Measurements from ENCODE around the gene ZNF396. TPM values are rescaled to one million over a fixed set of nuclear protein-coding genes. Genes with fewer than 3 reads are reported as not detected.

ZNF396 gene
- total RNA-seq, 1 experiment from 2014 or later = 1.0 TPM

DNA sequence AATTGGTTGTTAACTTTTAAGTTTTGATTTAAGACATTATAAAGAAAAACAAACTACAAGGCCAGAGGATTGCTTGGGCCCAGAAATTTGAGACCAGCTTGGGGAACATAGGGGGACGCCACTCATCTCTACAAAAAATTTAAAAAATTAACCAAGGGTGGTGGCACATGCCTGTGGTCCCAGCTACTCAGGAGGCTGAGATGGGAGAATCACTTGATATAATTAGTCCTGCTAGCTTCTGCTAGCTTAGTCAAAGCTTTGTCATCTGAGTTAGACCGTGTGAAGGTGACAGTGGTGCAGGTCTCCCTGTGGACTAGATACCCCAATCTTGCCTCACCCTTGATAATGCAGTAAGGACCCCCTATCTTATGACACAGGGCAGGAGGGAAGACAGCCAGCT is 6.0 kb upstream of the ZNF396 start (continued):
- TF ChIP-seq, protein P1, sequence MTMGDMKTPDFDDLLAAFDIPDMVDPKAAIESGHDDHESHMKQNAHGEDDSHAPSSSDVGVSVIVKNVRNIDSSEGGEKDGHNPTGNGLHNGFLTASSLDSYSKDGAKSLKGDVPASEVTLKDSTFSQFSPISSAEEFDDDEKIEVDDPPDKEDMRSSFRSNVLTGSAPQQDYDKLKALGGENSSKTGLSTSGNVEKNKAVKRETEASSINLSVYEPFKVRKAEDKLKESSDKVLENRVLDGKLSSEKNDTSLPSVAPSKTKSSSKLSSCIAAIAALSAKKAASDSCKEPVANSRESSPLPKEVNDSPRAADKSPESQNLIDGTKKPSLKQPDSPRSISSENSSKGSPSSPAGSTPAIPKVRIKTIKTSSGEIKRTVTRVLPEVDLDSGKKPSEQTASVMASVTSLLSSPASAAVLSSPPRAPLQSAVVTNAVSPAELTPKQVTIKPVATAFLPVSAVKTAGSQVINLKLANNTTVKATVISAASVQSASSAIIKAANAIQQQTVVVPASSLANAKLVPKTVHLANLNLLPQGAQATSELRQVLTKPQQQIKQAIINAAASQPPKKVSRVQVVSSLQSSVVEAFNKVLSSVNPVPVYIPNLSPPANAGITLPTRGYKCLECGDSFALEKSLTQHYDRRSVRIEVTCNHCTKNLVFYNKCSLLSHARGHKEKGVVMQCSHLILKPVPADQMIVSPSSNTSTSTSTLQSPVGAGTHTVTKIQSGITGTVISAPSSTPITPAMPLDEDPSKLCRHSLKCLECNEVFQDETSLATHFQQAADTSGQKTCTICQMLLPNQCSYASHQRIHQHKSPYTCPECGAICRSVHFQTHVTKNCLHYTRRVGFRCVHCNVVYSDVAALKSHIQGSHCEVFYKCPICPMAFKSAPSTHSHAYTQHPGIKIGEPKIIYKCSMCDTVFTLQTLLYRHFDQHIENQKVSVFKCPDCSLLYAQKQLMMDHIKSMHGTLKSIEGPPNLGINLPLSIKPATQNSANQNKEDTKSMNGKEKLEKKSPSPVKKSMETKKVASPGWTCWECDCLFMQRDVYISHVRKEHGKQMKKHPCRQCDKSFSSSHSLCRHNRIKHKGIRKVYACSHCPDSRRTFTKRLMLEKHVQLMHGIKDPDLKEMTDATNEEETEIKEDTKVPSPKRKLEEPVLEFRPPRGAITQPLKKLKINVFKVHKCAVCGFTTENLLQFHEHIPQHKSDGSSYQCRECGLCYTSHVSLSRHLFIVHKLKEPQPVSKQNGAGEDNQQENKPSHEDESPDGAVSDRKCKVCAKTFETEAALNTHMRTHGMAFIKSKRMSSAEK (CRISPR knock-in tag; IDR thresholded peaks at IDR 0.05; ENCODE audit: borderline replicate concordance) = no peak
- no peak for TF ChIP-seq NFYB (CRISPR knock-in tag; conservative IDR thresholded peaks at IDR 0.05; ENCODE audit: low read depth)

DNA sequence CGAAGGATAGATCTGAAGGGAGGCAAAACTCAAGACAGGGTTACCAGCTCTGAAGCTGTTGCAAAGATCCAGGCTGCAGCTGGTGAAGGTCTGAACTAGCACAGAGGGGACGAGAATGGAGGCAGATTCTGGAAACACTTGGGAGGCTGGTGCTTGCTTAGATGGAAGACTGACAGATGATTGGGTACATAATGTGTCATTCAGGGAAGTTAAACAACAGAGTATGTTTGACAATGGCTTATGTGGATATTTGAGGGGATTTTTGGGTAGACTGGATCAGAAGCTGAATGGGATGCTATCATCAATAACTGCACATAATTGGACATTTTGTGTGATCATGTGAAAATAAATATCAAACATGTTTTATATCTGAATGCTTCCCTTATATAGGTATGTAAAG is 2.3 kb upstream of the ZNF396 start:
- H3K4me3 Mint-ChIP-seq = no peak overlapping the region
- peaks cover 4% of the 10 kb centered on the region; the same call in 1 of the 2 replicates for H3K36me3 Mint-ChIP-seq
- TF ChIP-seq, protein P2, sequence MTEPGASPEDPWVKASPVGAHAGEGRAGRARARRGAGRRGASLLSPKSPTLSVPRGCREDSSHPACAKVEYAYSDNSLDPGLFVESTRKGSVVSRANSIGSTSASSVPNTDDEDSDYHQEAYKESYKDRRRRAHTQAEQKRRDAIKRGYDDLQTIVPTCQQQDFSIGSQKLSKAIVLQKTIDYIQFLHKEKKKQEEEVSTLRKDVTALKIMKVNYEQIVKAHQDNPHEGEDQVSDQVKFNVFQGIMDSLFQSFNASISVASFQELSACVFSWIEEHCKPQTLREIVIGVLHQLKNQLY (CRISPR knock-in tag; IDR thresholded peaks at IDR 0.05) = no peak
- TF ChIP-seq, protein P3, sequence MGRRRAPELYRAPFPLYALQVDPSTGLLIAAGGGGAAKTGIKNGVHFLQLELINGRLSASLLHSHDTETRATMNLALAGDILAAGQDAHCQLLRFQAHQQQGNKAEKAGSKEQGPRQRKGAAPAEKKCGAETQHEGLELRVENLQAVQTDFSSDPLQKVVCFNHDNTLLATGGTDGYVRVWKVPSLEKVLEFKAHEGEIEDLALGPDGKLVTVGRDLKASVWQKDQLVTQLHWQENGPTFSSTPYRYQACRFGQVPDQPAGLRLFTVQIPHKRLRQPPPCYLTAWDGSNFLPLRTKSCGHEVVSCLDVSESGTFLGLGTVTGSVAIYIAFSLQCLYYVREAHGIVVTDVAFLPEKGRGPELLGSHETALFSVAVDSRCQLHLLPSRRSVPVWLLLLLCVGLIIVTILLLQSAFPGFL (CRISPR knock-in tag; IDR thresholded peaks at IDR 0.05; ENCODE audit: borderline replicate concordance) = no peak
- no peak for TF ChIP-seq ZNF121 (CRISPR knock-in tag; IDR thresholded peaks at IDR 0.05)
- TF ChIP-seq EMX1 (CRISPR knock-in tag; IDR thresholded peaks at IDR 0.05) = no peak
- TF ChIP-seq, protein P4, sequence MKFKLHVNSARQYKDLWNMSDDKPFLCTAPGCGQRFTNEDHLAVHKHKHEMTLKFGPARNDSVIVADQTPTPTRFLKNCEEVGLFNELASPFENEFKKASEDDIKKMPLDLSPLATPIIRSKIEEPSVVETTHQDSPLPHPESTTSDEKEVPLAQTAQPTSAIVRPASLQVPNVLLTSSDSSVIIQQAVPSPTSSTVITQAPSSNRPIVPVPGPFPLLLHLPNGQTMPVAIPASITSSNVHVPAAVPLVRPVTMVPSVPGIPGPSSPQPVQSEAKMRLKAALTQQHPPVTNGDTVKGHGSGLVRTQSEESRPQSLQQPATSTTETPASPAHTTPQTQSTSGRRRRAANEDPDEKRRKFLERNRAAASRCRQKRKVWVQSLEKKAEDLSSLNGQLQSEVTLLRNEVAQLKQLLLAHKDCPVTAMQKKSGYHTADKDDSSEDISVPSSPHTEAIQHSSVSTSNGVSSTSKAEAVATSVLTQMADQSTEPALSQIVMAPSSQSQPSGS (CRISPR knock-in tag; IDR thresholded peaks at IDR 0.05; ENCODE audit: borderline replicate concordance, low read depth) = no peak
- TF ChIP-seq, protein P5, sequence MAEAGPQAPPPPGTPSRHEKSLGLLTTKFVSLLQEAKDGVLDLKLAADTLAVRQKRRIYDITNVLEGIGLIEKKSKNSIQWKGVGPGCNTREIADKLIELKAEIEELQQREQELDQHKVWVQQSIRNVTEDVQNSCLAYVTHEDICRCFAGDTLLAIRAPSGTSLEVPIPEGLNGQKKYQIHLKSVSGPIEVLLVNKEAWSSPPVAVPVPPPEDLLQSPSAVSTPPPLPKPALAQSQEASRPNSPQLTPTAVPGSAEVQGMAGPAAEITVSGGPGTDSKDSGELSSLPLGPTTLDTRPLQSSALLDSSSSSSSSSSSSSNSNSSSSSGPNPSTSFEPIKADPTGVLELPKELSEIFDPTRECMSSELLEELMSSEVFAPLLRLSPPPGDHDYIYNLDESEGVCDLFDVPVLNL (CRISPR knock-in tag; IDR thresholded peaks at IDR 0.05; ENCODE audit: borderline replicate concordance, low read depth) = no peak
- no peak for TF ChIP-seq NFYB (CRISPR knock-in tag; conservative IDR thresholded peaks at IDR 0.05; ENCODE audit: low read depth)
- TF ChIP-seq, protein P6, sequence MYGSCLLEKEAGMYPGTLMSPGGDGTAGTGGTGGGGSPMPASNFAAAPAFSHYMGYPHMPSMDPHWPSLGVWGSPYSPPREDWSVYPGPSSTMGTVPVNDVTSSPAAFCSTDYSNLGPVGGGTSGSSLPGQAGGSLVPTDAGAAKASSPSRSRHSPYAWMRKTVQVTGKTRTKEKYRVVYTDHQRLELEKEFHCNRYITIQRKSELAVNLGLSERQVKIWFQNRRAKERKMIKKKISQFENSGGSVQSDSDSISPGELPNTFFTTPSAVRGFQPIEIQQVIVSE (CRISPR knock-in tag; IDR thresholded peaks at IDR 0.05; ENCODE audit: borderline replicate concordance) = no peak
- TF ChIP-seq, protein P7, sequence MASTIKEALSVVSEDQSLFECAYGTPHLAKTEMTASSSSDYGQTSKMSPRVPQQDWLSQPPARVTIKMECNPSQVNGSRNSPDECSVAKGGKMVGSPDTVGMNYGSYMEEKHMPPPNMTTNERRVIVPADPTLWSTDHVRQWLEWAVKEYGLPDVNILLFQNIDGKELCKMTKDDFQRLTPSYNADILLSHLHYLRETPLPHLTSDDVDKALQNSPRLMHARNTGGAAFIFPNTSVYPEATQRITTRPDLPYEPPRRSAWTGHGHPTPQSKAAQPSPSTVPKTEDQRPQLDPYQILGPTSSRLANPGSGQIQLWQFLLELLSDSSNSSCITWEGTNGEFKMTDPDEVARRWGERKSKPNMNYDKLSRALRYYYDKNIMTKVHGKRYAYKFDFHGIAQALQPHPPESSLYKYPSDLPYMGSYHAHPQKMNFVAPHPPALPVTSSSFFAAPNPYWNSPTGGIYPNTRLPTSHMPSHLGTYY (CRISPR knock-in tag; IDR thresholded peaks at IDR 0.05) = no peak
- TF ChIP-seq, protein P8, sequence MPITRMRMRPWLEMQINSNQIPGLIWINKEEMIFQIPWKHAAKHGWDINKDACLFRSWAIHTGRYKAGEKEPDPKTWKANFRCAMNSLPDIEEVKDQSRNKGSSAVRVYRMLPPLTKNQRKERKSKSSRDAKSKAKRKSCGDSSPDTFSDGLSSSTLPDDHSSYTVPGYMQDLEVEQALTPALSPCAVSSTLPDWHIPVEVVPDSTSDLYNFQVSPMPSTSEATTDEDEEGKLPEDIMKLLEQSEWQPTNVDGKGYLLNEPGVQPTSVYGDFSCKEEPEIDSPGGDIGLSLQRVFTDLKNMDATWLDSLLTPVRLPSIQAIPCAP (CRISPR knock-in tag; IDR thresholded peaks at IDR 0.05) = no peak
- TF ChIP-seq, protein P9, sequence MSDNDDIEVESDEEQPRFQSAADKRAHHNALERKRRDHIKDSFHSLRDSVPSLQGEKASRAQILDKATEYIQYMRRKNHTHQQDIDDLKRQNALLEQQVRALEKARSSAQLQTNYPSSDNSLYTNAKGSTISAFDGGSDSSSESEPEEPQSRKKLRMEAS (CRISPR knock-in tag; IDR thresholded peaks at IDR 0.05) = no peak
- H3K9me3 Mint-ChIP-seq = peaks cover 14% of the 10 kb centered on the region
- no peak for DNase-seq (ENCODE audit: low spot score)
- no peak overlapping the region for H3K27ac Mint-ChIP-seq
- no peak for ATAC-seq
- ChIA-PET CTCF (no interaction called here), POLR2A (no interaction called here)
- peaks cover 9% of the 10 kb centered on the region for H3K4me1 Mint-ChIP-seq
- H3K27me3 Mint-ChIP-seq (ENCODE audit: low read depth) = peaks cover 25% of the 10 kb centered on the region
